Stimulated activated CD4-positive, alpha-beta T cell treated with anti-CD3 and anti-CD28 coated beads, Interleukin-12 subunit alpha, Interleukin-12 subunit beta, amount 100 ng/mL, for 48 hours (primary cell): ENCODE results near the gene NFATC4.

Experiments
- DNase-seq, 3 donors: peaks; one replicate each; pipeline ENCODE4 v3.0.0-alpha.2; 2020; ENCODE audit warnings: low read depth in 2 of 3, low spot score in 1 of 3

The NFATC4 gene

GRCh38 chr14:24427537-24428508, 59.8 kb downstream of the NFATC4 start:
- no peak for DNase-seq

GRCh38 chr14:24428628-24429394, 60.8 kb downstream of the NFATC4 start:
- no peak for DNase-seq
